ENCODE results near the gene COL1A2.

COL1A2 gene

DNA sequence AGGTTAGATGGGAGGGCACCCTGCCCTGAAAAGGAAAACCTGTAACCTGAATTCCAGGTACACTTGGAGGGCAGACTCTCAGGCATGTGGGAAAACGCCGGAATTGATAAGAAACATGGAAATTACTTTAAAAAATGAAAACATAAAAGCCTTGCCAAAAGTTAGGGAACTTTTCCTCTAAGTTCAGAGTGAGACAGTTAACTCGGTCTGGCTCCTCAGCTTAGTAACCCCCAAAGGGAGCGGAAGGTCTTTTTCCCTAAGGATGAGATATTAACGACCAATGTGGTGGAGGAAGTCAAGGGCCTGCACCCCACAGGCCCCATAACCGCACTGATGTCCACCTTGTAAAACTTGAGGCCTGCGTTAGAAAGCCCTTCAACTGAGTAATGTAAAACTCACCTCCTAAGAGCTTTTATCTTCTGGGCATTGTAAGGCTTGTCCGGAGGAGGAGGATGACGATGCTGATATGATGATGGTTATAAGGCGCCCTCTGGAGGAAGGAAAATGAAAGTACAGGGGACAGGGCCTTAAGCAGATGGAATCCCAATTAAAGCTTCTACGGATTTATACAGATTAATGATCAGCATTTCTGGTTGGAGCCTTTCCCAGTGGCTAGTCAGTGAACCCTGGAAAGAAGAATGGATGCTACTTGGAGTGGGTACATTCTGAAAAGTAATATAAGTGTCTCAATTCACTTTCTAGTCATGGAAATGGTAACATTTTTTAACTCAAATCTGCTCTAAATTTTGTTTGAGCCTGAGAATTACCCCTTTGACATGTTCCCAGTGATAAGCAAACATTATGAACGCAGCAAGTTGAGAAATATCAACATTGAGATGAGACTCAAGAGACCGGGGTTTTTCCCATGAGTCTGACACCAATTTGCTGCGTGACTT is 694 bp downstream of the COL1A2 start:
- no peaks in the 10 kb centered on the region for H3K9me3 ChIP-seq (ENCODE audit: control insufficient read depth, insufficient read depth, low read depth, low read length)
- H3K27me3 ChIP-seq (ENCODE audit: control insufficient read depth, insufficient read depth, low read length) = peaks cover 6% of the 10 kb centered on the region; the same call in 1 of the 2 replicates
- H3K9ac ChIP-seq (ENCODE audit: low read length) = peak overlapping the region; percentile 71
- peaks cover 16% of the 10 kb centered on the region for H3K36me3 ChIP-seq (ENCODE audit: control insufficient read depth, insufficient read depth, low read length)
- peaks cover 39% of the 10 kb centered on the region for H3K4me1 ChIP-seq (ENCODE audit: control insufficient read depth, insufficient read depth, low read length)
- H3K27ac ChIP-seq (ENCODE audit: low read depth, low read length) = peak overlapping the region; percentile 29; the same call in 1 of the 2 replicates
- peak overlapping the region; percentile 73 for H3K4me3 ChIP-seq (ENCODE audit: low read depth, low read length)

GRCh38 chr7:94396037-94396431 is 1.3 kb downstream of the COL1A2 start:
- H3K27ac ChIP-seq (ENCODE audit: low read depth, low read length) = peak overlapping the region; percentile 29; the same call in 1 of the 2 replicates

DNA sequence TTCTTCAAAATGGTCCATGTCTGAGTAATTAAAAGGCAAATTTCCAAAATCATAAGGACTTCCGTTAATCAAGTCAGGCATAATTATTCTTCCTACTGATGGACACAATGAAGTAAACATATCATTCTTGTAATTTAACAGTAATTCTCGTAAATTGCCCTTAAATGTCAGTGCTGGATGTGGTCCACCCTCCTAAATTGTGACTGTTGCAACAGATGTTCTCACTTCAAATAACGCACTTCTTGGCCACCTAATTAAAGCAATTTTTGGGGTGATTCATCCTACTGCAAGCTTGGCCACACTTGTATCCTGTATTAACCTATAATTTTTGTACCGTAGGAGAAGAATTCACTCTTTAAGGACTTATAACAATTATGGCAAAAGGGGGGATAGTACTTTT is 1.9 kb downstream of the COL1A2 start:
- Histone ChIP-seq H3K27me3 (ENCODE audit: control insufficient read depth, insufficient read depth, low read length) (peaks cover 6% of the 10 kb centered on the region; the same call in 1 of the 2 replicates), H3K9me3 (ENCODE audit: control insufficient read depth, insufficient read depth, low read depth, low read length) (no peaks in the 10 kb centered on the region), H3K27ac (ENCODE audit: low read depth, low read length) (no peak overlapping the region), H3K4me3 (ENCODE audit: low read depth, low read length) (peak overlapping the region; percentile 73; the same call in 1 of the 2 replicates), H3K9ac (ENCODE audit: low read length) (no peak overlapping the region), H3K4me1 (ENCODE audit: control insufficient read depth, insufficient read depth, low read length) (peaks cover 34% of the 10 kb centered on the region), H3K36me3 (ENCODE audit: control insufficient read depth, insufficient read depth, low read length) (peaks cover 25% of the 10 kb centered on the region)

More at GRCh38 chr7:94396037-94396431, 1.3 kb downstream of the COL1A2 start:
- H3K4me1 ChIP-seq (ENCODE audit: control insufficient read depth, insufficient read depth, low read length) = peaks cover 39% of the 10 kb centered on the region
- H3K27me3 ChIP-seq (ENCODE audit: control insufficient read depth, insufficient read depth, low read length) = peaks cover 6% of the 10 kb centered on the region; the same call in 1 of the 2 replicates
- peaks cover 23% of the 10 kb centered on the region for H3K36me3 ChIP-seq (ENCODE audit: control insufficient read depth, insufficient read depth, low read length)
- H3K9me3 ChIP-seq (ENCODE audit: control insufficient read depth, insufficient read depth, low read depth, low read length) = no peaks in the 10 kb centered on the region
- peak overlapping the region; percentile 71 for H3K9ac ChIP-seq (ENCODE audit: low read length)
- peak overlapping the region; percentile 73 for H3K4me3 ChIP-seq (ENCODE audit: low read depth, low read length)

GRCh38 chr7:94397722-94398121 is 3.0 kb downstream of the COL1A2 start:
- Histone ChIP-seq H3K4me1 (ENCODE audit: control insufficient read depth, insufficient read depth, low read length) (peaks cover 23% of the 10 kb centered on the region), H3K9ac (ENCODE audit: low read length) (no peak overlapping the region)

DNA sequence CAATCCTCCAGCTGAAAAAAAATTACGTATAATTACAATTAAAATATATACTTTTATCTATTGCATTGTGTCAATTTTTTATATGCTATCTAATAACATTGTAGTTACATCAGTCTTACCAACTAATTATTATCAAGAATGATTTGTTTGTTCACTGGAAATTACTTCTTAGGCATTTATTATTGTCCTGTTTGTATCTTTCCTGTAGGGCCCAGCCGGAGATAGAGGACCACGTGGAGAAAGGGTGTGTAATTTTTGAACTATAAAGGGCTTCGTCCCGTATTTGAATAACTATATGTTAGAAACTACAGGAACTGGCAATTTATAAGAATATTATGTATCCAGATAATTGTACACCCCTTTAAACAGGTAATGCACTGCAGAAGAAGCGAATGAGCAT is 4.1 kb downstream of the COL1A2 start:
- Histone ChIP-seq H3K27ac (ENCODE audit: low read depth, low read length) (no peak overlapping the region), H3K4me3 (ENCODE audit: low read depth, low read length) (no peak overlapping the region), H3K9ac (ENCODE audit: low read length) (no peak overlapping the region), H3K27me3 (ENCODE audit: control insufficient read depth, insufficient read depth, low read length) (0 out of 2 replicates have a peak, but pooled peaks cover under 1% of the 10 kb centered on the region), H3K36me3 (ENCODE audit: control insufficient read depth, insufficient read depth, low read length) (peaks cover 47% of the 10 kb centered on the region), H3K4me1 (ENCODE audit: control insufficient read depth, insufficient read depth, low read length) (peaks cover 12% of the 10 kb centered on the region), H3K9me3 (ENCODE audit: control insufficient read depth, insufficient read depth, low read depth, low read length) (no peaks in the 10 kb centered on the region)

More at GRCh38 chr7:94397722-94398121, 3.0 kb downstream of the COL1A2 start:
- Histone ChIP-seq H3K4me3 (ENCODE audit: low read depth, low read length) (no peak overlapping the region), H3K36me3 (ENCODE audit: control insufficient read depth, insufficient read depth, low read length) (peaks cover 36% of the 10 kb centered on the region), H3K9me3 (ENCODE audit: control insufficient read depth, insufficient read depth, low read depth, low read length) (no peaks in the 10 kb centered on the region), H3K27ac (ENCODE audit: low read depth, low read length) (no peak overlapping the region), H3K27me3 (ENCODE audit: control insufficient read depth, insufficient read depth, low read length) (peaks cover 6% of the 10 kb centered on the region; the same call in 1 of the 2 replicates)

GRCh38 chr7:94400022-94400421 is 5.3 kb downstream of the COL1A2 start:
- Histone ChIP-seq H3K9ac (ENCODE audit: low read length) (no peak overlapping the region), H3K27ac (ENCODE audit: low read depth, low read length) (no peak overlapping the region), H3K36me3 (ENCODE audit: control insufficient read depth, insufficient read depth, low read length) (peaks cover 59% of the 10 kb centered on the region), H3K9me3 (ENCODE audit: control insufficient read depth, insufficient read depth, low read depth, low read length) (no peaks in the 10 kb centered on the region), H3K4me1 (ENCODE audit: control insufficient read depth, insufficient read depth, low read length) (peaks cover 9% of the 10 kb centered on the region), H3K27me3 (ENCODE audit: control insufficient read depth, insufficient read depth, low read length) (no peaks in the 10 kb centered on the region), H3K4me3 (ENCODE audit: low read depth, low read length) (no peak overlapping the region)

DNA sequence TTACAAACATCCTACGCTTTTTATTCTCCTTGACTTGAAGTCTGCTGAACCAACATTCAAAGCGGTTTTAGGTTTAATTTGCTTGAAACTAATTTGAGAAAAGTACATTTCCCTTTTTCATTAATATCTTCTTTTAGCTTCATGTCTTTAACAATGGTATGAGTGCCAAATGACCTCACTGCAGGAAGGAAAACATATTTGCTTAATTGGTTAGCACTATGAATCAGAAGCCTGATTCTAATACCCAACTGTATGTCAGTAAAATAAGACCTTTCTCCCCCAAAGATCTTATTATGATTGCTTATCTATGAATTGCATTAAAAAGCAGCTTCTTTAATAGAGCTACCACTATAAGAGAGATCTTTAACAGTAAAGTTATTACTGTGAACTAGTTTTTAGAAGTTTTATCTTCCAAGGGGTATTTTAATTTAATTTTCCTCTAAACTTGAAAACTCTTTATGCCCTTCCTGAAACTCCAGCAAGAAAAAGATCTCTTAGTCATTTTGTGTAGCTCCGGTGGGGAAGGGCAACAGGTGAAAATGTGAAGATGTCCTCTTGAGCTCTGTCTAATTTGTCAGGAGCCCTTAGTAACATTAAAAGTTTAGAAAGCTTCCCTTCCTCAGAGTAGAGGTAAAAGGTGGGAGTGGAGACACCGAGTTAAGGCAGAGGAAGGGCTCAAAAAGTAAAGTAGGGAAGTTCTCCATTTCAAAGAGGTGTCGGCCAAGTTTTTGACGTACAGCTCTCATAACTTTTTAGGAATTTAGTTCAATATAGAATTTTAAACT is 6.1 kb downstream of the COL1A2 start:
- Histone ChIP-seq H3K36me3 (ENCODE audit: control insufficient read depth, insufficient read depth, low read length) (peaks cover 67% of the 10 kb centered on the region), H3K9ac (ENCODE audit: low read length) (no peak overlapping the region)

DNA sequence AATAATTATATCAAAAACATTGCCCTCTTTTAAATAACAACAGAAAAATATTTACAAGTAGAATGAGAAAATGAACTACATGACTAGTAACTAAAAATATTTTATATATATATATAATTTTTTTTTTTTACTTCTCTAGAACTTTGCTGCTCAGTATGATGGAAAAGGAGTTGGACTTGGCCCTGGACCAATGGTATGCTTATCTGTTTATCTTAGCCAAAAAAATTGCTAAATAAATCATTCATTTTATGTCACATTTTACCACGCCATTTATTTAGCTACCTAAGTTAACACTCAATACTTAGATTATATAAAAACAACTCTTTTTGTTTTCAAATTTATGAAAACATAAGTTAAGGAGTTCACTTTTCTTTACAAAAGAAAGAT is 6.7 kb downstream of the COL1A2 start:
- Histone ChIP-seq H3K4me3 (ENCODE audit: low read depth, low read length) (no peak overlapping the region), H3K27ac (ENCODE audit: low read depth, low read length) (no peak overlapping the region), H3K36me3 (ENCODE audit: control insufficient read depth, insufficient read depth, low read length) (peaks cover 71% of the 10 kb centered on the region), H3K27me3 (ENCODE audit: control insufficient read depth, insufficient read depth, low read length) (no peaks in the 10 kb centered on the region), H3K9me3 (ENCODE audit: control insufficient read depth, insufficient read depth, low read depth, low read length) (no peaks in the 10 kb centered on the region), H3K9ac (ENCODE audit: low read length) (no peak overlapping the region), H3K4me1 (ENCODE audit: control insufficient read depth, insufficient read depth, low read length) (no peaks in the 10 kb centered on the region; the same call in 1 of the 2 replicates)

More for the DNA sequence above, 6.1 kb downstream of the COL1A2 start:
- no peak overlapping the region for H3K4me3 ChIP-seq (ENCODE audit: low read depth, low read length)
- H3K27me3 ChIP-seq (ENCODE audit: control insufficient read depth, insufficient read depth, low read length) = no peaks in the 10 kb centered on the region
- peaks cover 6% of the 10 kb centered on the region for H3K4me1 ChIP-seq (ENCODE audit: control insufficient read depth, insufficient read depth, low read length)
- no peaks in the 10 kb centered on the region for H3K9me3 ChIP-seq (ENCODE audit: control insufficient read depth, insufficient read depth, low read depth, low read length)
- H3K27ac ChIP-seq (ENCODE audit: low read depth, low read length) = no peak overlapping the region

DNA sequence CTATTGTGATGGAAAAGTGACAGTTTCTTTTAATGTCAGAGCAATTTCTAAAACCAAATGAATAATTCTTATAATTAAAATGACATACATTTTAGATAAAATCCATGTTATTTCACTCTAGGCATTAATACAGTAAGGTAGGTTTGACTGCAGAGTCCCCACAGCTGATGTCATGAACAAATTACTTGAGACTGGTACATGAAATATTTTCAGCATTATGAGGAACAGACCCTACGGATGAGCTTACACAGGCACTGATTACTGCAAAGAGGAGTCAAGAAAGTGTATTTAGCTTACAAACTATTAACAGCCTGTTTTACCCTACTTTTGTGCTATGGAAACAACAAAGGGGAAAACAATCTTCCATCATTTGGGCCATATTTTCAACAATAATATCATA is 8.9 kb downstream of the COL1A2 start:
- Histone ChIP-seq H3K36me3 (ENCODE audit: control insufficient read depth, insufficient read depth, low read length) (peaks cover 91% of the 10 kb centered on the region), H3K4me1 (ENCODE audit: control insufficient read depth, insufficient read depth, low read length) (no peaks in the 10 kb centered on the region), H3K9me3 (ENCODE audit: control insufficient read depth, insufficient read depth, low read depth, low read length) (no peaks in the 10 kb centered on the region), H3K27ac (ENCODE audit: low read depth, low read length) (no peak overlapping the region), H3K4me3 (ENCODE audit: low read depth, low read length) (no peak overlapping the region), H3K9ac (ENCODE audit: low read length) (no peak overlapping the region), H3K27me3 (ENCODE audit: control insufficient read depth, insufficient read depth, low read length) (no peaks in the 10 kb centered on the region)

GRCh38 chr7:94405506-94405905 is 10.8 kb downstream of the COL1A2 start:
- no peaks in the 10 kb centered on the region for H3K27me3 ChIP-seq (ENCODE audit: control insufficient read depth, insufficient read depth, low read length)
- H3K27ac ChIP-seq (ENCODE audit: low read depth, low read length) = no peak overlapping the region
- H3K4me1 ChIP-seq (ENCODE audit: control insufficient read depth, insufficient read depth, low read length) = no peaks in the 10 kb centered on the region
- H3K4me3 ChIP-seq (ENCODE audit: low read depth, low read length) = no peak overlapping the region
- peaks cover 93% of the 10 kb centered on the region for H3K36me3 ChIP-seq (ENCODE audit: control insufficient read depth, insufficient read depth, low read length)
- H3K9ac ChIP-seq (ENCODE audit: low read length) = no peak overlapping the region
- H3K9me3 ChIP-seq (ENCODE audit: control insufficient read depth, insufficient read depth, low read depth, low read length) = no peaks in the 10 kb centered on the region

GRCh38 chr7:94406696-94407095 is 12.0 kb downstream of the COL1A2 start:
- no peaks in the 10 kb centered on the region for H3K4me1 ChIP-seq (ENCODE audit: control insufficient read depth, insufficient read depth, low read length)
- H3K9me3 ChIP-seq (ENCODE audit: control insufficient read depth, insufficient read depth, low read depth, low read length) = no peaks in the 10 kb centered on the region
- no peak overlapping the region for H3K27ac ChIP-seq (ENCODE audit: low read depth, low read length)
- H3K36me3 ChIP-seq (ENCODE audit: control insufficient read depth, insufficient read depth, low read length) = peaks cover 95% of the 10 kb centered on the region
- no peak overlapping the region for H3K4me3 ChIP-seq (ENCODE audit: low read depth, low read length)
- H3K27me3 ChIP-seq (ENCODE audit: control insufficient read depth, insufficient read depth, low read length) = no peaks in the 10 kb centered on the region
- no peak overlapping the region for H3K9ac ChIP-seq (ENCODE audit: low read length)
